GM19035 (cell line): Measurements from ENCODE around the gene CCNL2.

Experiments used
- ATAC-seq: cut with Tn5 transposase; IDR thresholded peaks from one replicate; pipeline ENCODE4 v1.9.1; 2021; ENCODE audit not compliant: unreplicated experiment

The CCNL2 gene

DNA sequence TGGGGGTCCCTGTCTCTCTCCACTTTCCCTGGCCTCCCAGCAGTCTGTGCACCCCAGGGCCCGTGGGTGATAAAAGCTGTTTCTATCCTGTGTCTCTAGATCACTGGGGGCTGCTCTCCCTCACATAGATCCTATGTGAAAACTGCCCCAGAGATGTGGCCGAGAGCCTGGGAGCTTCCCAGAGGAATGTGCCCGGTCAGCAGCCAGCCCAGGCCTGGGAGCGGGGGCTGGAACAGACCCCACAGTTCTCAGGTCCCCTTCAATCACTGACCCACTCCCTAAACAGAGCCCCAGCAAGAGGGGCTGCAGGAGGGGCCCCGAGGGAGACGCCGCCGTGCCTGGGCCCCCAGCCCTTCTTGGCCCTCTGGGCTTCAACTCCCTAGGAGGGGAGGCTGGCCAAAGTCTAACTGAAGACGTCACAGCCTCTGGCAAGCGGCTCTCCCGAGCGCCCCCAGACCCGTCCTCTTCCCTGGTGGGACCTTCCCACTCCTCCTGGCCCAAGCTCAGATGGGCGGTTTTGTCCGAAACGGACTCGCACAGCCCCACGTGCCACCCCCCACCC is 41.2 kb downstream of the CCNL2 start:
- no peak for ATAC-seq

DNA sequence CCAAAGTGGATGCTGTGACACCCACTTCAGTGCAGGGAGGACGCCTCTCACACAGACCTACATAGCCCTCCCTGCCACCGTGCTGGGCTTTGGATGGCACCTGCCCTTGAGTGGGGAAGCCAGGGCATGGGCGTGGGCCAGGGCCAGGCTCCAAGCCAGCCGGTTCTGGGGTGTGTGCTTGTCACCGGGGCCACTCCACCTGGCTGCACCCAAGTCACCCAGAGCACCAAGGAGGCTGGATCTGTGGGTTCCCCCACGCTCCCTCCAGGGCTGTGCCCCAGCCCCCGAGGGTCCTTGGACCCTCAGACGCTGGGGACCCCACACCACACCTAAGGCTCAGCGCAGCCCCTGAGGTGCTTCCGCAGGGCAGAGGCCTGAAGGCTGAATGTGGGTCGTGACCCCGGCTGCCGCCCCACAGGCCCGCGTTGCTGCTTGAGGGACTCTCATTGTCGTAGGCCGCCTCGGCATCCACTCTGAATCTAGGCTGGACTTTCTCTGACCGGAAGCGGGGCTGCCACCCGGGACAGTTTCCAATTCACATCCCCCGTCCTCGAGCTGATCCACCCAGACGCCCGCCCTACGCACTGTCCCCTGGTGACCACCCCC is 42.2 kb downstream of the CCNL2 start:
- no peak for ATAC-seq

DNA sequence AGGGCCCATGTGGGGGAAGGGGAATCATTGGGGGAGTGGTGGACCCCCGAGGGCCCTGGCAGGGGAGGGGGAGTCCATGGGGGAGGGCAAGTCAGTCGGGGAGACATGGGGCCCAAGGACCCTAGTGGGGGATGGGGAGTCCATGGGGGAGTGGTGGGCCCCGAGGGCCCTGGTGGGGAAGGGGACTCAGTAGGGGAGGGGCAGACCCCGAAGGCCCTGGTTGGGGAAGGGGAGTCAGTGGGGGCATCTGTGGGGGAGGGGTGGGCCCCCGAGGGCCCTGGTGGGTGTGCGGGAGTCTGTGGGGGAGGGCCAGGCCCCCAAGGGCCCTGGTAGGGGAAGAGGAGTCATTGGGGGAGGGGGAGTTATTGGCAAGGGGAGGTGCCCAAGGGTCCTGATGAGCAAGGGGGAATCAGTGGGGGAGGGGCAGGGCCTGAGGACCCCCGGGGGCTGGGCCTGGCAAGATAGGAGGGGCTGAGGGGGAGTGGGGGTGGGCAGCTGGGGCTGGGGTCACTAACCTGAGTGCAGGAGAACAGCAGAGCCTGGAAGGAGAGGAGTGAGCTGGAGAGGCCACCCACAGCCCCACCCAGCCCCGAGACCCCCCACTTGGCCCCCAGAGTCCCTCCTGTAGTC is 42.9 kb downstream of the CCNL2 start:
- ATAC-seq, result no peak

DNA sequence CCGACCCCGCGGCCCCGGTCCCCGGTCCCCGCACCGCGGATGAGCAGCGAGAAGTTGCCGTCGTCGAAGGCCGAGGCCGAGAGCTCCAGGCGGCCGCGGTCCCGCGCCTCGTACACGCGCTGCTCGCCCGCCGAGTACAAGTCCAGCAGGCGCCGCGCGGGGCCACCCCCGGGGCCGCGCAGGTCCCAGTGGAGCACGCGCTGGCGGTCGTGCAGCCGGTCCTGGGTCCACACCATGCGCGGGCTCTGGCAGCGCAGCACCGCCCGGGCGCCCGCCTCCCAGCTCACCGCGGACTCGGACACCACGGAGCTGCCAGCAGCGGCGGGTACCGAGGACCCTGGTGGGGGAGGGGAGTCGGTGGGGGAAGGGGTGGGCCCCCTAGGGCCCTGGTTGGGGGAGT is 43.7 kb downstream of the CCNL2 start:
- ATAC-seq, result no peak

DNA sequence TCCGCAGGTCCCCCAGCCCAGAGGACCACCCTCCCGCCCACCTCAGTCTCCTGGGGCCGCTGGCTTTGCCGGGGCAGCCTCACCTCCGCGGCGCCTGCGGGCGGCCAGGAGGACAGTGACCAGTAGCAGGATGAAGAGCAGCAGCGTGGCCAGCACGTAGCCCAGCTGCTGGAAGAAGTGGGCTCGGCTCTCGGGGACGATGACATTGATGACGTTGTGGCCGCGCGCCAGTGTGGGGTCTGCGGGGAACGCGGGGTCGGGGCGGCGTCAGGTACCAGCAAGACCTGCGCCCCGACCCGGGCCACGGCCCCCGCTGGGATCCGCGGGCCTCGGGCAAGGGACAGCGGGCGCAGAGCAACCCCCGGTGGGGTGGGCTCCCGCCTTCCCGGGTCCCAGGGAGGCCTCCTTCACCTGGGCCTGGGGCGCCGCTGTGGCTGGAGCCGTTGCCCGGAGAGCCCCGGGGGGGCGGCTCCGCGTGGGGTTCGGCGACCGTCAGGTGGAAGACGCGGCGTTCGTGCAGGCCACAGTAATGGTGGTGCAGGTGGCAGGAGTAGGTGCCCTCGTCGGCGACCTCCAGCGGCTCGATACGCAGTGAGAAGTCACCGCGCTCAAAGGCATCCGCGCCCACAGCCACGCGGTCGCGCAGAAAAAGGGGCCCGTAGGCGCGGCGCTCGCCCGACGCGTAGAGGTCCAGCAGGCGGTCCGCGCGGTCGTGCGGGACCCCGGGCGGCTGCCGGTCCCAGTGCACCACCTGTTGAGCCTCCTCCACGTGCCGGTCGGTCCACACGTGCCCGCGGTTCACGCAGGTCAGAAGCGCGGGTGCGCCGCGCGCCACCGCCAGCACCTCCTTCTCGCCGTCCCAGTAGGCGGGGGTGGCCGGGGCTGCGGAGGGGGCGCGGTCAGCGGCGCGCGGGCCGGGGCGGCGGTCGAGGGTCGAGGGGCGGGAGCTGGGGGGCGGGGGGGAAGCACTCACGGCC is 44.6 kb downstream of the CCNL2 start:
- no peak for ATAC-seq

DNA sequence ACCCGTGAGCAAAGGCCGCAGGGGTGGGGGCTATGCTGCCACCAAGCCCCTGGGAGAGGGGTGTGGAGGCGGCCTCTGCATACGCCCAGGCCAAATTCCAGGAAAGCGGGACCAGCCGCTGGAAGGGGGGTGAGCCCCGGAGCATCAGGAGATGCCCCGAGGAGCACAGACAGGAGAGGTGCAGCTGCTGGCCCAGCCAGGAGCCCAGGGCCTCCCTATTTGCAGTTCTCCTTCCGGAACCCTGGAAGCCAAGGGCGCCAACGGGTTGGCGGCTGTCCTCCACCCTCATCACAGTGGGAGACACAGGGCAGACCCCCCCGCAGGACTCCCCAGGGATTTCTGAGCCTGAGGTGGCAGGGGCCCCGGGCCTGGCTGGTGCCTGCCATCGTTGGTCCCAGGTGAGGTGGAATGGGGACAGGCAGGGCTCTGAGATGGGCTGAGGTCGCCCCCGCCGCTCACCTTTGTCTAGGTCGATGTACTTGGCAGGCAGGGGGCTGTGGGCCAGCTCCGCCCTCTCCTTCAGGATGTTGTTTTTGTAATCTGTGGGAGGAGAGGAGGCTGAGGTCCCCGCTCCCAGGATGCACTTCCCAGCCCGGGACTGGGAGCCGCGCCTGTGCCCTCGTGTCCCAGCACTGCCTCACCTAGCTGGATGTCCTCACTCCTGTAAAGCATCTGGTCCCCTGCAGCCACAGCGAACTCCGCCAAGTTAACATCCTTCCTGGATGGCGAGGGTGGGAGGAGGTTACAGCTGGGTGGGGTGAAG is 45.6 kb downstream of the CCNL2 start:
- ATAC-seq, result no peak

DNA sequence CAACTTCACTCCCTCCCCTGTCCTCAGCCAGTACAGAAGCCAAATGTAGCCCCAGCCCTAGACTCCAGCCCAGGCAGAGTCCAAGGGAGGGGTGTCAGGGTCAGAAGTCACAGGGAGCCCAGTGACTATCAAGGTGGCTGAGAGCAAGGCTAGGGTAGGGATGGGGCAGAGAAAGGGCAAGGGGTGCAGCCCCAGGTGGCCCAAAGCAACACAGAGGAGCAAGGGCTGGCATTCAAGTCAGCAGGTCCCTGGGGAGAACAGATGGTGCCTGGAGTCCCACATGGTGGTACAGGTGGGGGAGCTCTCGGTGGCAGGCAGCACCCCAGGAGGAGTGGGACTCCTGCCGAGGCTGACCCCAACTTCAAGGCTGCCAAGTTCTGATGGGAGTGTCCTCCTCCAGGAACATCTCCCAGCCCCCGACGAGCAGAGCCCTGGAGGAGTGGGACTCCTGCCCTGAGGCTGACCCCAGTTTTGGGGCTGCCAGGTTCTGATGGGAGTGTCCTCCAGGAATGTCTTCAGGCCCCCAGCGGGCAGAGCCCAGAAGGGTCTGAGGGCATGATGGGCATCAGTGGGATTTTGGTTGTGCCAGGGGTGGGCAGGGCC is 46.2 kb downstream of the CCNL2 start:
- no peak for ATAC-seq

DNA sequence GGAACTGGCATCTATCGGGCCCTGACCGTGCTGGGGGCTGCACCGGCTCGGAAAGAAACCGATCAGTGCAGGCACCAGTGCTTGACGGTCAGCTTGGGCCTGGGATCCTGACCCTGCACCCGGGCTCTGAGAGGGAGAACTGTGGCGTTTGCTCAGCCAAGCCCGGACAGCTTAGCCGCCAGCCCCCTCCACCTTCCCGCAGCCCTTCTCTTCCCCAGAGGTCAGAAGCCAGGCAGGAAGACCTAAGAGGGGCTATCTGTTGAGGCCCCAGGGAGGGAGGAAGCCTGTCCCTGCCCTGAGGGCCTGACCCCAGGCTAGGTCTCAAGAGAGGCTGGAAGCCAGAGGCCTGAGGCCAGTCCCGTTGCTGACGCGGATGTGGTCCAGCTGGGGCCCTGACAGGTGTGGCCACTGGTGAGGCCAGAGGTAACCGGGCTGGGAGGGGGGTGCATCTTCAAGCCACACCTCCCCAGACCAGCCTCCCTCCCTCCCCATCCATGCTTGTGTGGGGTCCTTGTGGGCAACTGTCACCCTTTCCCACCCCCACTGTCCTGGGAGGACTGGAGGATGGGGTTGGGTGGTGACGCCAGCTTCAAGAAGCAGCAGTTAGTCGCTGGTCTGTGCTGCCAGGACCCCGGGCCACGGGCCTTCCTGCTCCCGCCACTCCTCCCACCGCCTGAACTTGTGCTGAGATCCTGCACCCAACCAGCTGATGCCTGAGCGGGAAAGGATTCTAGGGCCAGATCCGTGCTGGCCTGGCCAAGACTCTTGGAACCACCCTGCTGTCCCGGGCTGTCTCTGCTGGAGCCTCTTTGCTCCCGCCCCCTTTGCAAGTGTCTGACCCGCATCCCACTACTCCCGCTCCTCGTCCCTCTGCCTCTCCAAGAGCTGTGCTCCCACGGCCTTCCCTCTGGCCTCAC is 47.4 kb downstream of the CCNL2 start:
- no peak for ATAC-seq

DNA sequence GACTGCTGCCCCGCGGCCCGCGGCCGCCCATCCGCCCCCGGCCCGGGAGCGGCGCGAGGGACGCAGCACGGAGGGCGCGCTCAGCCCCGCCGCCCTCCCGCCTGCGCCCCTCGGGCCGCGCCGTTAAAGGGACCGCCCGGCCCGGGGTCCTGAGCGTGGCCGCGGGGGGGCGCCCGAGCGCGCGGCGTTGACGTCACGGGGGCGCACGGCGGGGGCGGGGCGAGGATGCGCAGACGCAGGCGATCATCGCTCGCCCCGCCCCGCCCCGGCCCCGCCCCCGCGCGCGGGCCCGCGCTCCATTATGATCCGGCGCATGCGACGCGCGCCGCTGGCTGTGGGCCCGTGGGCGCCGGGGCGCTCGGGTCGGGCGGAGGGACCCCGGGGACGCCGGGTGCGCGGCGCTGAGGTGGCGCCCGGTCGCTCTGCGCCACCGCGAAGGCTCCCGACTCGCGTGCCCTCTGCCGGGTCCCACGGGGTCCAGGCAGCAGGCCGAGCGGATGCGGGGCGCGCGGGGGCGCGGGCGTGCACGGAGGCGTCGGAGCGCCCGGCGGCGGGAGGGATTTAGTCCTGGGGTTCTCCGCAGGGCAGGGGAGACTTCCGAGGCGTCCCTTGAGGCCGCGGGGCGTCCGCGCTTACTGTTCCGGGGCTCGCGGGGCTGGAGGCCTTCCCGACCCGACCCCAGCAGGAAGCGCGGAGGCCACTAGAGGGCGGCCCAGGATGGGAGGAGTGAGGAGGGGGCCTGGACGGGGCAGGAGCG is 49.7 kb downstream of the CCNL2 start, which contains the start of gene DVL1:
DVL1 (minus strand) TSS at position 163 of the 757 bp plus-strand sequence. CDS start 353 bp downstream, outside the sequence.
- ATAC-seq, result peak; percentile 66

DNA sequence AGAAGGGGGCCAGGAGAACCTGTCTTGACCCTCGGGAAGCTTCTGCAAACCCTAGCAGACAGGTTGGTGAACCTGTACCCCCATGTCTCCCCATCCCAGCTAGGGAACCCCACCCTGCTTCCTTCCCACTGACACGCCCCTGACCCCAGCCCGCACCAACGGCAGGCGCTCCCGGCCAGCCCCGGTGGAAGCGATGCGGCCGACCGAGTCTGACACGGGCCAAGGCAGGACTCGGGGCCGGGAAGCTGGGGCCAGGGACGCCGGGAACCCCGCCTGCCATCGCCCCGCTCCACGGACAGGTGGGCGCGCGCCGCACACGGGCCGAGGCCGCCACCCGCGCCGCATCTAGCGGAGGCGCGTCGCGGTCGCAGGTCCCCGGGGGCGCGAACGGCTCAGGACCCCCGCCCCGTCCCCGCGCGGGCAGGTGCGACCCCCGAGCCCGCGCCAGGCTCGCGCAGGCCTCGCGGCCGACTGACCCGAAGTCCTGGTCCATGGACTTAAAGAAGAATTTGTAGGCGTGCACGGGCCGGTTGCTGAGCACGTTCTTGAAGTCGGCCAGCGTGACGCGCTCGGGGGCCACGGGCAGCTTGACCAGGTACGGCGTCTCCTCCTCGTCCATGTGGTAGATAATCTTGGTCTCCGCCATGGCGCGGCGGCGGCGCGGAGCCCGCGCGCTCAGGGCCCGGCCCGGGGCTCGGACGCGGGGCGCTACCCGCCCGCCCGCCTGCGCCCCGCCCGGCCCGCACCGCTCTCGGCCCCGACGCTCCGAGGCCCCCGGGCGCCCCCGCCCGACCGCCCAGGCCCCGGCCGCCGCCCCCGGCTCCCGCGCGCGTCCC is 50.5 kb downstream of the CCNL2 start:
- peak; percentile 34 for ATAC-seq

DNA sequence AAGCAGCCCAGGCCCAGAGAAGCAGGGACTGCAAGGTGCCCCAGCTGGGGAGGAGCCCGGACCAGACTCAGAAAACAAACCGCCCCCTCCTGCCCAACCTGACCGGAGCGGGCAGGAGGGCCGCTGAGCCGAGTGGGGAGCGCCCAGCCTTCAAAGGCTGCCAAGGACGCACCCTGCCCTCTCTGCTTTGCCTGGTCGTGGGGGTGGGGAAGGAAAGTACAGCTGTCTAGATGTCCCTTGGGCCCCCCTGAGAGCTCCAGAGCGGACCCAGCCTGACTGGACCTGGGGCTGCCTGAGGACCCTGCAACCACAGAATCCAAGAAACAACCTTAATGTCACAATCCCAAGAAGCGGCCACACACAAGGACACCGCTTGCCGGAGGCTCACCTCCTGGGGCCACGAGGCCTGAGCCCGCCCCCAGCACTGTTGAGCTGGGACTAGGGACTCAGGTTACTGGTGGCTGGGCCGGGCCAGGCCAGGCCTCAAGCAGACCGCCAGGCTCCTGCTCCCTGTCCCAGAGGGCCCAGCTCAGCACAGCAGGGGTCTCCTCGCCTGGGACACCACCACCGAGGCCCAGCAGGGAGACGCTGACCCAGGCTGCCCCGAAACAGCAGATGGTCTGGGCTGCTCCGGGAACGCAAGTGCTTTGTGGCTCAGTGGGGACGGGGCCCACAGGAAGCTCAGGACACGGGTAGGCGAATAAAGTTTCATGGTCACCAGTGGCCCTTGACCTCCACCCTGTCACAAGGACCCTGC is 51.3 kb downstream of the CCNL2 start:
- no peak for ATAC-seq

DNA sequence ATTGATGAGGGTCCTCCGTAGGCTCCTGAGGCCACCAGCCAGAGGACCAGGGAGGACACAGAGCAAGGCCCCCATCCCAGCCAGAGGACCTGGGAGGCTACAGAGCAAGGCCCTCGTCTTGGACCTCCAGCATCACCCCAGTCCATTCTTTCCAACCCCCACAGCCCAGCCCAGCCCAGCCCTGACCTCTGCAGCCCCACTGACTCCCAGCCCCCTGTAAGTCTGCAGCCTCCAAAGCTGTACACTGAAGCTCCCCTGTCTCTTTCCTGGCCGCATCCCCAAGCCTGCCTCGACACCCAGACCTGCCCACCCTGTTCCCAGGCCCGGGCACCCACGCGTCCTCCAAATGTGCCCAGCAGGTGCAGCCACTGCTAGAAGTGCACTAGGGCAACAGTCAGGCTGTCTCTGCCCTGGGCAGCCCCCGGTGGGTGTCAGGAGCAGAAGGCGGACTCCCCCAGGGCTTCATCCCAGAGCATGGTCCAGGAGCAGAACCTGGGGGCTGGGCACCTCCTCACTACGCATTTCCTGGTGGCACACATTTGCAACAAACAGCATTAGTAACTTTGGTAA is 52.0 kb downstream of the CCNL2 start:
- ATAC-seq, result no peak

DNA sequence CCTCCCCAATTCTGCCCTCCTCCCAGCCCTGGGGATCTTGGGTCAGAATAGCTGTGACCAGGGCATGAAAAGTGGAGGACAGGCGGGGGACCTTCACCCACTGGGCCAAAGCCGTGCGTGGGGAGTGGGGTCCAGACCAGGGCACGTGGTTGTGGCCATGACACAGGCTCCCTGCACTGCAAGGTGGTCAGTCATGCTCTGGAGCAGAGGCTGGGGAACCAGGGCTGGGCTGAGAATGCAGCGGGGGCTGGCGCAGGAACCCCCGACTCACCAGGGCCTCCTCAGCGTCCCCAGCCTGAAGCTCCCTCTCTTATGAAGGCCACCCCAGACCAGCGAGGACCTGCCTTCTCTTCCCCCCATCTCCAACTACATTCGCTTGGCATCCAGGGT is 52.6 kb downstream of the CCNL2 start:
- ATAC-seq, result no peak

DNA sequence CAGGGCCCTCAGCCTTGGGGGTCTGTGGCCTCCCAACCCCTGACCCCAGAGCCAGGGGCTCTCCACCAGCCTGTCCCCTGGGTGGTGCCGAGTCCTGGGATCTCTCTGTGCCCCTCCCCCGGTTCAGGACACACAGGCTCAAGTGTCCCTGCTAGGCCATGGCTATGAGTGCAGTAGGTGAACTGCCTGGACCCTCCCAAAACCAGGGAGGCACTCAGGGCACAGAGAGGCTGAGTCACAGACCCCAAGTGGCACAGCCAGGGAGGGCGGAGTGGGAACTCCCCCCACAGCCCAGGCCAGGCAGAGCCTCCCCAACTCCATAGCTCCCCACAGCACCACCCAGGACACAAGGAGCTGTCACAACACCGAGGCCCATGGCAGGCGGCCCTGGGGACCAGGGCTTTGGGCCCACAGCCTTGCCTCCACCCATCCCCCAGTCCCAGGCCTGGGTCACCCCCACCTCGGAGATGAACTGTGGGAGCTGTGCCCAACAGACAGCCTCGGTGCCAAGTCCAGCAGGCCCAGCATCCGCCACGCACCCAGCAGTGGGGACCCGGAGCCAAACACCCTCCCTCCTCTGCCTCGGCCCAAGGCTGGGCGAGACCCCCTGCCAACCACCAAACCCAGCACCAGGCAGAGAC is 53.2 kb downstream of the CCNL2 start:
- ATAC-seq, result no peak

DNA sequence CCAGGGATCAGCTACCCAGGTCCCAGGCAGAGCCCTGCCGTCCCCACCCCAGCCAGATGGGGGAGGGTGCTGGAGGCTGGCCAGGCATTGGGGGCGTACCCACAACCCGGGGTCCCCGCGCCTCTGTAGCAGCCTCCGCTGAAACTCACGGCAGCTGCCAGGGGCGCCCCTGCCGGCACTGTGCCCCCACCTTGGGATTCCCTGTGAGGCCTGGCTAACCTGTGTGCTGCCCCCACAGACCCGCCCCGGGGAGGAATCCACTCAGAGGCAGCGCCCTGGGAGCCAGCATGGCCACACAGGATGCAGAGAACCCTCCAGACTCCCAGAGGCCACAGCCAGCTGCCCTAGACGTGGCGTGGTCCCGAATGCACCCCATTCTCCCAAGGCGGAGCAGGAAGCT is 53.8 kb downstream of the CCNL2 start:
- ATAC-seq, result no peak
